Upper lobe of left lung (tissue), 4 donors: ENCODE measurements around the gene KLHL17.

Experiments used
- EP300 ChIP-seq, 4 donors: sonication (generic); formaldehyde crosslinking; IDR thresholded peaks; one replicate each; pipeline ENCODE4 v1.5.1; 2017; ENCODE audit warnings: antibody characterized with exemption in 4 of 4, control low read depth in 2 of 4
- POLR2A ChIP-seq, 4 donors: fragments of 450-650 bp; IDR thresholded peaks; one replicate each; pipeline ENCODE4 v1.5.1; 2016 to 2017; ENCODE audit warnings: antibody characterized with exemption in 4 of 4, mild to moderate bottlenecking in 2 of 4
- POLR2AphosphoS5 ChIP-seq, 2 donors: sonication (generic); formaldehyde crosslinking; IDR thresholded peaks; one replicate each; pipeline ENCODE4 v1.5.1; 2017; ENCODE audit warnings: antibody characterized with exemption in 2 of 2
- TF ChIP-seq, protein P1 (sequence below), 6 experiments: fragments of 450-650 bp in 4 of 6; fragments of 200-600 bp in 2 of 6; sonication (generic) in 2 of 6; IDR thresholded peaks; one replicate each; pipeline ENCODE4 v1.5.1; 2016 to 2019; ENCODE audit warnings: antibody characterized with exemption in 6 of 6

DNA sequence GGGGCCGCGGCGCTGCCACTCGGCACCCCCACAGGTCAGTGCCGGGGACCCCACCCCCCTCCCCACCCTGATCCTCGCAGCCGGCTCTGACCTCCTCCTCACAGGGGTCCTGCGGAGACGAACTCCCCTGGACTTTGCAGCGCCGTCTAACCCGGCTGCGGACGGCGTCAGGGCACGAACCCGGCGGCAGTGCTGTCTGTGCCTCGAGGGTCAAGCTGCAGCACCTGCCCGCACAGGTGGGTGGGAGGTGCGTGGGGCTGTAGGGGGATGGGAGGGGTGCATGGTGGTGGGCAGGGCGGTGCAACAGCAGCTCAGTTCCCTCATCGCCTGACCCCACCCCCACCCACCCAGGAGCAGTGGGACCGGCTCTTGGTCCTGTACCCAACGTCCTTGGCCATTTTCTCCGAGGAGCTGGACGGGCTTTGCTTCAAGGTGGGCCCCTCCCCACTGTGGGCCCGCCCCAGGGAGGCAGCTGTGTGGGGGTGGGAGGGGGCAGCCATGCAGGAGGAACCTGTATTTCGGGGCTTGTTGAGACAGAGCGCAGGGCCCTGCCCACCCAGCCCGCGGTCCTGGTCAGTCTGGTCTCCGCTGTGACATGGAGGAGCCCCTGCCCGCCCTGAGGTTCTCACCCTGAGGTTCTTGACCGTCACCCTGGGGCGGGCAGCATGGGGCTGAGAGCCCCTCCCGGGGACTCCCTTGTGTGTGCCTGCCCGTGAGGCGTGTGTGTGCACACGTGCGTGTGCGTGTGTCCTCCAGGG is 10.8 kb downstream of the KLHL17 start:
- TF ChIP-seq POLR2A (IDR thresholded peaks at IDR 0.05), result no peak
- TF ChIP-seq, protein P1, sequence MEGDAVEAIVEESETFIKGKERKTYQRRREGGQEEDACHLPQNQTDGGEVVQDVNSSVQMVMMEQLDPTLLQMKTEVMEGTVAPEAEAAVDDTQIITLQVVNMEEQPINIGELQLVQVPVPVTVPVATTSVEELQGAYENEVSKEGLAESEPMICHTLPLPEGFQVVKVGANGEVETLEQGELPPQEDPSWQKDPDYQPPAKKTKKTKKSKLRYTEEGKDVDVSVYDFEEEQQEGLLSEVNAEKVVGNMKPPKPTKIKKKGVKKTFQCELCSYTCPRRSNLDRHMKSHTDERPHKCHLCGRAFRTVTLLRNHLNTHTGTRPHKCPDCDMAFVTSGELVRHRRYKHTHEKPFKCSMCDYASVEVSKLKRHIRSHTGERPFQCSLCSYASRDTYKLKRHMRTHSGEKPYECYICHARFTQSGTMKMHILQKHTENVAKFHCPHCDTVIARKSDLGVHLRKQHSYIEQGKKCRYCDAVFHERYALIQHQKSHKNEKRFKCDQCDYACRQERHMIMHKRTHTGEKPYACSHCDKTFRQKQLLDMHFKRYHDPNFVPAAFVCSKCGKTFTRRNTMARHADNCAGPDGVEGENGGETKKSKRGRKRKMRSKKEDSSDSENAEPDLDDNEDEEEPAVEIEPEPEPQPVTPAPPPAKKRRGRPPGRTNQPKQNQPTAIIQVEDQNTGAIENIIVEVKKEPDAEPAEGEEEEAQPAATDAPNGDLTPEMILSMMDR (IDR thresholded peaks at IDR 0.05), result no peak
- no peak for TF ChIP-seq EP300 (IDR thresholded peaks at IDR 0.05)
- TF ChIP-seq POLR2AphosphoS5 (IDR thresholded peaks at IDR 0.05), result no peak
